HG03175 (cell line): ENCODE data around the gene CIB4.
"Not testable (repeated sequence)": the region's sequence is repeated elsewhere in the genome, so short reads cannot be mapped to it uniquely, and the experiment has no call there.

Source experiments
- ATAC-seq: cut with Tn5 transposase; IDR thresholded peaks from one replicate; pipeline ENCODE4 v1.9.1; 2021; ENCODE audit warnings: mild to moderate bottlenecking, moderate library complexity; ENCODE audit not compliant: unreplicated experiment

CIB4 gene

DNA sequence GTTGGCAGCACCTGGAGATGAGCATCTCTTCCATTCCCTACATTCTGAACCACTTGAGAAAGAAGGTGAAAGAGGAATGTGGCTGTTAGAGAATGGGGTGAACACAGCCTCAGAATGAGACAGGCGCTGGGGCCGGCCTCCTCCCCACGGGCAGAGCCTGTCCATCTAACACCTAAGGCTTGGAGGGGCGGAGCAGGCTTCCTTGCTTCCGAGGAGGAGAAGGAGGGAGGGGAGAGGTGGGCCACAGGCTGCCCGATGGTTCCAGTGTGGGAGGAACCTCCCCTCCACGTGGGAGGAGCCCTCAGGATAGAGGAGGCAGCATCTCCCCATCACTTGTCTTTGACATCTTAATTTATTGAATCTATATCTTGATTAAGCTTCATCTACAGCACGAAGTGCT lies 68.6 kb downstream of the CIB4 start:
- no peak for ATAC-seq

DNA sequence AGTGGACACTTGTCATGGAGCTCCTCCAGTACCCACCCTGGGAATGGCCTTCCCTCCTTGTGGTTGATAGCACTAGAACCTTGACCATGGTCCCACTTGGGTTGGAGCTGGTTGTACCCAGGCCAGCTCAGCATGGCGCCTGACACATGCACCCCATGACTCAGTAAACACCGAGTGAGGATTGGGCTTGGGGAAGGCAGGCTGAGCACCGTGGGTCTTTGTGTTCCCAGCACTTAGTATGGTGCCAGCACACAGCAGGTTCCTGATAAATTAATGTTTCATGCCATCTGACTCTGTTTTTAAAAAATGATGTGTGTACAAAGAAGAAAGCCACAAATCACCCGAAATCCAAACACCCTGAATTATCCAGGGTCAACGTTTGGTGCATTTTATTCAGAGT lies 69.8 kb downstream of the CIB4 start:
- no peak for ATAC-seq

DNA sequence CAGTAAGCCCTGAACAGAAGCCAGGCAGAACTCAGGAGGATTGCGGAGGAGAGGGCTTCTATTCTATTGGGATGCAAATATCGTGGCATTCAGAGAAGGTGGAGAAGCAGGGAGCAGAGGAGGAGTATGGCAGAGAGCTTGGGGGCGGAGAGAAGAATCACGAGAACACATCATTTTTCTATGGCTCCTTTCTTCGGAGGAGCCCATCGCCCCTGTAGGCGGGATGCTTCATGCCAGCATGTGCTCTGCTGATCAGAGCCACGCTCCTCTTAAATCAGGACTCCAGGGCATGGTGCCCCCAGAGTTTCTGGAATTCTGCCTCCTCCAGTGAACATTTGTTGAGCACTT lies 71.1 kb downstream of the CIB4 start:
- no peak for ATAC-seq

DNA sequence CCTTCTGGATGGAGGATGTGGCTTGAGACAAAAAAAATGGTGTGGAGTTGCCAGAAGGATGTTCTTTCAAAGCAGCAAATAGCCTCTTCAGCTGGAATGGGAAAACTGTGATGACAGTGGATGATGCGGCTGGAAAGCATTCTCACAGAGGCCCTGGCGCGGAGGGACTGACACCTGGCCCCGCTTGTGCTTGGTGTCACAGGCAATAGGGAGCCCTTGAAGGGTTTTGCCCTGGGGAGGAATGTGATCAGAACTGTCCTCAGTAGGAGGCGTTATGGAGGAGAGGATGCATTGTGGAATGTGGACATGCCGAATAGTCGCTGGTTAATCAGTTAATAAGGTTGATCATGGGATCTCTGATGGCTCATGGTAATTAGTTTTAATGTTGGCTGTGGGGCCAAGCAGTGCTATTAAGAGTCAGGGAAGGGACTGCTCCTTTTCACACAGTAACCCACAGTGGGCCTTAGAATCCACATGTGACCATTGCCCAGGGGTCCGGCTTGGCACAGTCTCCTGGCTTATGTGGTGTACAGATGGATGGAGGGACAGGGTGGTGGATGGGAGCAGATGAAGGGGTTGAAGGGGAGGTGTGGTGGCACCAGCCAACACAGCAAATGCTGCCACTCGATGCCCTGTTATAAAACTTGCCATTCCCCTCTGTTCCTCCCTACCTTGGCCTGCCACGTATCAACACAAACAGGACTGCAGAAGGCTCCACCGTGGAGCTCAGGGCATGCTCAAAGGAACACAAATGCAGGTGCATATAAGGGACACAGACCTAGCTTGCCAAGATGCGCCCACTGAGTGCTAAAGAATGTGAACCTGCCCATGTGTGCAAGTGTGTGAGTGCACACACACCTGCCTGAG lies 71.7 kb downstream of the CIB4 start:
- no peak for ATAC-seq

DNA sequence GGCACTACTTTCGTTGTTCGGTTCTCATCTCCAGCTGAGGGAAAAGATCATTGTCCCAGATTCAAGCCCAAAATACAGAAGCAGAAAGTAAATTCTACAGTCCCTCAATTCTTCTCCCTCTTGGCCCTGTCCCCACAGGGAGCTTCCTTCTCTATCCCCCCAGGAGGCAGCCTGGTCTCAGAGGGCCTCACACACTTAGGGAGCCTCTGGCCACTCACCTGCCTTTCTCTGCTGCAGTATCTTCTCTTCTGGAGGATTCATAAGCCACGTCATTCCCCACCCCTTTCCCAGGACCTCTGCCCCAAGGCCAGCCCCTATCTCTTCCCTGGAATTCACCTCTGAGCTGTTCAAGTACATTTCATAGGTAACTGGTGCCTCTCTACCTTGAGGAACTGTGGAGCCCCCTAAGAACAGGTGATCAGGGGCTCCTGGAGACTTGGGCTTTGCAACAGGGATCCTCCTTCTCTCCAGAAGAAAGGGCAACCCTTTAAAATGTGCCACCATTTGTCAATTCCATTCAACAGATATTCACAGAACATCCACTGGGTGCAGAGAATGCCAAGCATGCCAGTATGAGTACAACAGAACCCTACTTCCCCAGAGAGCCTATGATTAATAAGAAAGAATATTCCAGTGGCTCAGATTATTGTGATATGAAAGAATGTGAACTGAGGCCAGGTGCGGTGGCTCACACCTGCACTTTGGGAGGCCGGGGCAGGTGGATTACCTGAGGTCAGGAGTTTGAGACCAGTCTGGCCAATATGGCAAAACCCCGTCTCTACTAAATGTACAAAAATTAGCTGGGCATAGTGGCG lies 72.9 kb downstream of the CIB4 start:
- no peak for ATAC-seq

DNA sequence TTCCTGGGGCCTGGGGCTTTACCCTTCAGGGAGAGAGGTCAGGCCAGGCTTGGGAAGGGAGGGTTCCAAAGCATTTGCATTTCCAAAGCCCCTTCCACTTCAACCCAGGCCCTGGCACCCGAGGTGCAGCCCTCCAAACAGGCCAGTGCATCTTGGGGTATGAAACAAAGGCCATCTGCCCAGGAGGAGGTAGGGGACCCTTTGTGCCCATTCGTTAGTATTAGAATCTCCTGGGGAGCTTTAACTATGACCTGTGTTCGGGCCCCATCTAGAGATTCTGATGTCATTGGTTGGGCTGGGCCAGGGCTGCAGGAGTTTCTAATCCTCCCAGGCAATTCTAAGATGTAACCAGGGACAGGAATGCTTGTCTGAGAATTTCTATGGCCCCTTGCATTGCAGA lies 73.6 kb downstream of the CIB4 start:
- no peak for ATAC-seq

DNA sequence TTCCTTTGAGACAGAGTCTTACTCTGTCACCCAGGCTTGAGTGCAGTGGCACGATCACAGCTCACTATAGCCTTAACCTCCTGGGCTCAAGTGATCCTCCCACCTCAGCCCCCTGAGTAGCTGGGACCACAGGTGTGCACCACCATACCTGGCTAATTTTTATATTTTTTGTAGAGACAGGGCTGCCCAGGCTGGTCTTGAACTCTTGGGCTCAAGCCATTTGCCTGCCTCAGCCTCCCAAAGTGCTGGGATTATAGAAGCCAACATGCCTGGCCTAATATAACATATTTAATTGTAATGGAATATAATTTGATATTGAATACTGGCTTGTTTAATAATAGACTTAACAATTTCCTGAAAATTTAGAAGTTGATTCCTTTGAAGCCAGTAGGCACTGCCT lies 74.4 kb downstream of the CIB4 start:
- not testable (repeated sequence) for ATAC-seq

DNA sequence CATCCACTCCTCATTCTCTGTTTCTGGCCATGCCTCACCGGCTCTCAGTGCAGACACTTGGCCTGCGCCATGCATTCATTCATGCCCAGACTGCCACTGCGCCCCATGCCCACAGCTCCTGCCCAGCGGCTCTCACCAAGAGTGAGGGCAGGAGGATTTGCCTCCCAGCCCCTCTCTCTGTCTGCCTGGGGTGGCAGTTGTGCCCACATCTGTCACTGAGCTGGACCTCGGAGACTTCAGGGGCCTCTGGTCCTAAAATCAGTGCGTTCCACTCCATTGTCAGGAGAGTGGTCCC lies 75.1 kb downstream of the CIB4 start:
- ATAC-seq, result no peak

DNA sequence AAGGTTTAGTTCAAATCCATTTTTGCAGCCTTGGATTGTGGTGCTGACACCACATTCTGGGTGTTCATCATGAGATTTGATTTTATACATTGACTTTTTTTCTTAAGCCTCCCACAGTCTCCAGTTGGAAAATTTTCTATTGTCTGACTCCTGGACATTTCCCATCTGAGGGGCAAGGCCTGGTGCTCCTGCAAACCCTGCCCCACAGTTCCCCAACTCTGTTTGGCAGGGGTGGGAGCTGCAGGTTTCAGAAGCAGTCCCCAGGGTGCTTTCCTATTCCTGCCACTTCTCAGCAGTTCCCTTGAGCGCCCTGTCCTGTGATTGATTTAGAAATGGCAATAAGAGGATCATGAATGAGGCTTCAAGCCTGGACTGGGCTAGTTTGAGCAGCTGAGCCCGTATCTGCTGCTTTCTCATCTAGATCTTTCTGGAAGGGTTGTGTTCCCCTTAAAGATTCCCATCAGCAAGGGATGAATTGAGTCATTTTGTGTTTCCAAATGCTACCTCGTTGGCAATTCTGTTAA lies 77.0 kb downstream of the CIB4 start:
- ATAC-seq, result no peak

DNA sequence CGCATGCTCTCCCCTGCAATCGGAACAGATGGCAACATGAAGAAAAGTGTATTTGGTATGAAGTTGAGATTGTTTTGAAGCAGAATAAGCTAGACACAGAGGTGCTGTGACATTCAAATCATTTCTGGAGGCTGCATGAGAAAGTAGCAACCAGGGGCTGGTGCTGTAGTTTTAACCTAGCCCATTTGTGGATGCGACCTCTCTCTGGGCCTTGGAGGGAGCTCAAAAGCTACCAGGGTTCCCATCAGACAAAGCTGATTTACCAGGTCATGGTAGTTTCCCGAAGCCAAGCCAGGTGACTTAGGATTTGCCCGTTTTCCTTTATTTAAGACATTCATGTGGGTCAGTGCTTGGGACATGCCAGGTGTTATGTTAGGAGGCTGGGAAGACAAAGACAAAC lies 77.5 kb downstream of the CIB4 start:
- no peak for ATAC-seq

DNA sequence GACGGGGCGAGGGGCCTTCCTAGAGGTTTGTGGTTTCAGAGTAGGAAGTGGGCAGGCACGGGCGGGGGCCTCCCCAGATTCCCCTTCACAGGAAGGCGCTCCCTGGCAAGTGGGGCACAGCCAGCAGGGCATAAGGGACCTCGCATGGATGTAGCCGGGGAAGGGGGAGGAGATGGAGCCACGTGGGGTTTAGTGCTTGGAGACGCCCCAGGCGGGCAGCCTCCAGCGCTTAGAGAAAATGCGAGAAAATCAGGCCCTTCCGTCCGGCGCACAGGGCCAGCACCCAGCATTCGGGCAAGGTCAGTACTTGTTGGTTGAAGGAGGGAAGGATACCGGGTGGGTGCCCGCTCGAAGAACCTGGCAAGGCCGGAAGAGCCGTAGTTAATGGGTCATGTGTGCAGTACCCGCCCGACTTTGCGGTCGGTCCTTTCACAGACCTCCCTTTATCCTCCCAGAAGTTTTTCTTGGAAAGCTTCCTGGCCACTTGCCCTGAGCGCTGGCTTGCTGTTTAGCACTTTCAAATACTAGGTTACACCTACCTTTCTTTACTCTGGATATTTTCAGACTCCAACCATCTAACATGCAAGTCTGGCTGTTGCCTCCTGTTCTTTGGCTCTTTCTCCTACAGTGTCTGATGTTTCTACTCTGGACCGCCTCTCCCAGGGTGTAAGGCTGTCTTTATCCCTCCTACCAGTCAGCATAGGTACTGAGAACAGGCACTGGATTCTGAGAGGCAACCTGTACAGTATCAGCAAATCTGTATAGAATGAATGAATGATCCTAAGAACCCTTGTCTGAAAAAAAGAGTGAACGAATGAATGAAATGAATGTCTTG lies 78.1 kb downstream of the CIB4 start:
- ATAC-seq, result no peak

DNA sequence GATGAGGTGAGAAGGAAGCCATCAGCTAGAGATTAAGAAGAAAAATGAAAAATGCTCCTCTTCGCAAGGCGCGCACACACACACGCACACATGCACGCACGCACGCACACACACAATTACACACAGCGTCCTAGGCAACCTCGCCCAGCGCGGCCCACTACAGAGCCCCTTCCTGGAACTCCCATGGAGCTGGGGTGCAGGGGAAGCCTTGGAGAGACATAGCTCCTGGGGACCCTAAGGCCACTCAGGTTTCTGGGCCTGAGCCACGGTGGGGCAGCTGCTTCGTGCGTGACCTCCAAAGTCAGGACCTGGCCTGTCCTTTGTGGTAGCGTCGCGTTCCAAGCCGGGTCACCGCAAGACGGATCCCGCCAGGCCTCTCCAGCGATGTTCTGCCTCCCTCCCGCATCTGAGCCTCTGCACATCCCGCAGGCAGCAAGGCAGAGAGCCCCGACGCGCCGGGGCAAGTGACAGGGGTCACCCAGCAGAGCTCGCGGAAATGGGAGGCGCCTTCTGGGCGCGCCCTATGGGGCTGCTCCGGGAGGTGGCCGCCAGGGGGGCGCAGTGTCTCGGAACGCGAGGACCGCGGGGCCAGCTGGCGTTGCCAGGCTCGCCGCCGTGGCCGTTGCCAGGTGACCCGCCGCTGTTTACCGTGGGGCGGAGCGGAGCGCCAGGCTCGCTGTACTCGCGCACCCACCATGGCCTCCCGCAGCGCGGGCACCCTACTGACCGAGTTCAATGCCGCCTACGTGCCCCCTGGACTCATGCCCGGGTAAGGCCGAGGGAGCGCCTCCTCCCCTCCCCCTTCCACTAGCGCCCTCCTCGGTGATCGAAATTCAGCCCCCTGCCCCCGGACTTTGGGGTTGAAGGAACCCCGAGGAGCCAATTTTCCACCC lies 79.0 kb downstream of the CIB4 start:
- ATAC-seq, result no peak

DNA sequence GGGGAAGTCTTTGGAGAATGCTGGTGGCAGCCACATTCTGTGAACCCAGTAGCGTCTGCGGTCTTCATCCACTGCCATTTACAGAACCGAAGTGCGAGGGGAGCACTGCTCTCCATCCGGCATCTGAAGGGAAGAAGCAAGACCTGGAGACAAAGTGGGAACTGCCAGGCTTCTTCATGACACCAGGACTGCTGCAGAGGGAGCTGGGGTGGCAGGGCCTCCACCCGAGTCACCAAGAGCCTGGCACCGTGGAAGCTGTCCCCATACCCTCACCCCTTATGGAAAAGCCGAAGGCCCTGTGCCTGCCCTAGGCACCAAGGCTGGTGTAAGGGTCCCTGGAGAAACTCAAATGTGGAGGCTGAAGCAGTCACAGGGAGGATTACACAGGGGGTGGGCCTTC lies 79.8 kb downstream of the CIB4 start:
- no peak for ATAC-seq

DNA sequence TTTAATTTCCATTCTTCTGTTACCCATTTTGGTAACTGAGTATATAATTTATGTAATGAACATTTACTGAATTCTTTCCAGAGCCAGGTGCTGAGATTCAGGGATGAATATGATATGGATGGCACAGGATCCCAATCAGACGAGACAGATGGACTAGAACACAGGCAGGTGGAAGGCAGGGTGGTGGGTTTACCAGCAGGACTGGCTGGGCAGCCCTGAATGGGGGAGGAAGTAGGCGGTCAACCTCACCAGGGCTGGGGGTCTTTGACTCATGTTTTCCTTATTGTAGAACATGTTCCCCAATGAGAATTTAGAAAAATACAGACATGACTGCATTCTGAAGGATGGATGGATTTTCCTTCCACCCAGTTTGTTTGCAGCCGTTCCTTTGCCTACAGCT lies 80.3 kb downstream of the CIB4 start:
- no peak for ATAC-seq

DNA sequence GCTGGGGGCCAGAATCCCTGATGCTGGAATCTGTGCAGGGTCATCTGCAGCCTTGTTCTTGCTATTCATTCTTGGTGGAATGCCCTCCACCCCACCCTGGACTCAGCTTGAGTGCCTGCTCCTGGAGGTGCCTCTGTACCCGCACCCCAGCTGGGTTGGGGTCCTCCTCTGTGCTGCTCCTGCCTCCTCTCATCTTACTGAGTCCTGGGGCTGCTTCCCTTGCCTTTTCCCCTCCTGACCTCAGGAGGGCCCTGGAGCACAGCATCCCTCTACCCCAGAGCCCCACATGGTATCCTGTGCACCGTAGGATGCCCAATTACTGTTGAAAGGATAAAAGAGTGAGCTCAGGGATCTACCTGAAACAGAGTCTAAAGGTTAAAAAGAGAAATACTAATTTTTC lies 81.6 kb downstream of the CIB4 start:
- ATAC-seq, result no peak

DNA sequence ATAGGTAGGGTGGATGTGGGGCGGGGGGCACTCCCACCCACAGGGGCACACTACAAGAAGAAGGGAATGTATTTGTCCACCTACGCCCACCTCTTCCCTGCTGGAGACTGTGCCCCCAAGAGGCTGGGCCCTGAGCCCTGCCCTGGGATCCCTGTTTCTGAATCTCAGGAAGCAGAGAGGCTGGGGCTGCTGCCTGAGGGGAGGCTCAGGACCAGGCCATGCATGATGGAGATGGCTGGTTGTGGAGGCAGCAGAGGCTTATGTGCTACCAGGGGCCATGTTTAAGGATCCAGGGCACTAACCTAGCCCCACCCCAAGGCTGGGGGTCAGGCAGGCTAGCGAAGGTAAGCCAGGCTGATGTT lies 82.1 kb downstream of the CIB4 start:
- no peak for ATAC-seq

DNA sequence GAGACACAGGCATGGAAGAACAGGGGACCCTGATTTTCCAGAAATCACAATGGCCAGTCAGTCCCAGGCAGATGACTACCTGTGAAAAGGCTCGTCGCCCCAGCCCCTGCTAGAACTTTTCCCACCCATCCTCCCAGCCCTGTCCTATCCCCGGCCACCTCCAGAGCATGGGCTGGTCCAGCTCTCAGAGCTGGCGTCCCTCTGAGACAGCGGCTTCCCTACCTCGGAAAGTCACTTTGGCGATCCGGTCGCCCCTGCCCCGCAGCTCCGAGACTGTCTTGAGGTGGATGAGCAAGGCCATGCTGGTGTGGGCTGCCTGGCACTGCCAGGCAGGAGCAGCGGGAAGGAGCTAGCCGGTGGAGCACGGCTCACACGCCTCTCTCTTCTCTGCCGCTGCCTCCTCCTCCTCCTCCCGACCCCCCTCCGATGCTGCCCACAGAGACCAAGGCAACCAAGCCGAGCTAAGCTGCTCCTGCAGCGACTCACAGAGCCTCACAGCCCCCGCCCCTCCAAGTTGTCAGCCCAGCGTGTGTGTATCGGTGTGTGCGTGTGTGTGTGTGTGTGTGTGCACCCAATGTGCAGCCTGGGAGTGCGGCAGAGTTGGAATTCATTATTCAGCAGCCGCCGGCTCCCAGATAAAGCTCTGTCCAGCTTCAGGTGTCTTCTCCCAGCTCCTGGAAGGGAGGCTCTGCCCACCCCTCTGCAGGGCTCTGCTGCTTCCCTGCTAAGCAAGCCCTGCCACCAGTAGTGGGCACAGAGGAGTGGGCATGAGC lies 82.7 kb downstream of the CIB4 start:
- no peak for ATAC-seq

DNA sequence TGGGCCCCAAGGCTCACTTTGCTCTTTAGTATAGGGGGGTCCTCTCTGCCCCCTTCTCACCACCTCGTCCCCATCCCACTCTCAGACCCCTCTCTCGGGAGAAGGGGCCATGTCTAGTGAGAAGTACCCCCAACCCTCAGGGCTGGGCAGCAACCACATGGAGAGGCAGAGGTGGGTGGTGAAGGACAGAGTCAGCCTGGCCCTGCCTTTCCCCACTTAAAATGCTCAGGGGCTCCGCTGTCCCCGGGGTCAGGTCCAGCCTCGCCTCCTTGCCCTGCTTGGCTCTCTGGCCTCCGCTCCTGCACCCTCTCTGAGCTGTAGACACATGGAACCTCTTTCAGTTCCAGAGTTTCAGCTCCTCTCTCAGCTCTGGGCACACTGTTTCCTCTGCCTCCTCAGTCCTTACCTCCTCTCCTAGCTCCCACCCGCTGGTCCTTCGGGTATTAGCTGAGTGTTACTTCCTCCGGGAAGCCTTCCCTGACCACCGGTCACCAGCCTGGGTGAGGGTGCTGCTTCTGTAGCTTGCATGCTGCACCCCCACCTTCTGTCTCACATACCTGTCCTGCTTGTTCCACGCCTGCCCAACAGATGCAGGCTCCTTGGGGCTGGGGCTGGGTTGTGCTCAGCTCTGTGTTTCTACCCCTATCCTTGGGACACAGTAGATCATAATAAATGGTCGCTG lies 83.8 kb downstream of the CIB4 start:
- ATAC-seq, result no peak
